DOHH2 (cell line): Measurements from ENCODE around the gene VEGFA.

Experiments used
- H3F3A ChIP-seq: fragments of 200-600 bp; sonication (generic), shearing (Covaris generic); 2 replicates; pipeline ENCODE4 v1.6.0; 2016; ENCODE audit warnings: antibody characterized with exemption, mild to moderate bottlenecking; ENCODE audit not compliant: control insufficient read depth, insufficient read depth
- H3K27ac ChIP-seq: fragments of 200-600 bp; sonication (generic); 2 replicates; pipeline ENCODE4 v1.5.1; 2014; ENCODE audit warnings: low read depth, mild to moderate bottlenecking, low read length, moderate library complexity
- H3K27me3 ChIP-seq: fragments of 200-600 bp; sonication (generic); 2 replicates; pipeline ENCODE4 v1.6.1; 2014; ENCODE audit warnings: mild to moderate bottlenecking, low read length, mixed read lengths; ENCODE audit not compliant: control insufficient read depth
- H3K36me3 ChIP-seq: fragments of 200-600 bp; sonication (generic); 2 replicates; pipeline ENCODE4 v1.6.1; 2014; ENCODE audit warnings: mild to moderate bottlenecking, low read length, moderate library complexity, mixed read lengths; ENCODE audit not compliant: control insufficient read depth
- H3K4me1 ChIP-seq: fragments of 200-600 bp; sonication (generic); 2 replicates; pipeline ENCODE4 v1.6.1; 2014; ENCODE audit warnings: mild to moderate bottlenecking, low read length, mixed read lengths; ENCODE audit not compliant: control insufficient read depth
- H3K4me2 ChIP-seq: fragments of 200-600 bp; sonication (generic); 2 replicates; pipeline ENCODE4 v1.6.0; 2014; ENCODE audit warnings: mild to moderate bottlenecking, low read length, moderate library complexity
- H3K4me3 ChIP-seq: fragments of 200-600 bp; sonication (generic); 2 replicates; pipeline ENCODE4 v1.5.1; 2014; ENCODE audit warnings: mild to moderate bottlenecking, low read length, mixed read lengths
- H3K79me2 ChIP-seq: fragments of 200-600 bp; sonication (generic); 2 replicates; pipeline ENCODE4 v1.6.1; 2014; ENCODE audit warnings: mild to moderate bottlenecking, low read length, mixed read lengths; ENCODE audit not compliant: control insufficient read depth
- H3K9me2 ChIP-seq: fragments of 200-600 bp; sonication (generic); replicated peaks from 2 replicates; pipeline ENCODE4 v1.6.1; 2014; ENCODE audit warnings: mild to moderate bottlenecking, low read length, mixed read lengths; ENCODE audit not compliant: control insufficient read depth
- H3K9me3 ChIP-seq: fragments of 200-600 bp; sonication (generic); 2 replicates; pipeline ENCODE4 v1.6.1; 2014; ENCODE audit warnings: antibody characterized with exemption, low read length, mixed read lengths; ENCODE audit not compliant: control insufficient read depth, insufficient read depth
- H4K20me1 ChIP-seq: fragments of 200-600 bp; sonication (generic); 2 replicates; pipeline ENCODE4 v1.6.0; 2014; ENCODE audit warnings: low read depth, mild to moderate bottlenecking, antibody characterized with exemption, low read length, moderate library complexity; ENCODE audit not compliant: control insufficient read depth, insufficient read depth
- CTCF ChIP-seq: fragments of 200-600 bp; sonication (generic); IDR thresholded peaks from one replicate; pipeline ENCODE4 v1.5.1; 2014; ENCODE audit warnings: antibody characterized with exemption, mild to moderate bottlenecking, low read depth, low read length; ENCODE audit not compliant: poor library complexity, severe bottlenecking
- EZH2phosphoT487 ChIP-seq: fragments of 200-600 bp; sonication (generic); IDR thresholded peaks from 2 replicates; pipeline ENCODE4 v1.6.1; 2017; ENCODE audit warnings: borderline replicate concordance, mild to moderate bottlenecking, antibody characterized with exemption, low read length, moderate library complexity, mixed read lengths

Gene VEGFA

GRCh38 chr6:43760210-43761168 lies 9.5 kb upstream of the VEGFA start:
- H3K9me3 ChIP-seq, result no peaks in the 10 kb centered on the region
- H3K27me3 ChIP-seq, result peaks cover 59% of the 10 kb centered on the region
- no peaks in the 10 kb centered on the region for H3F3A ChIP-seq
- H3K4me2 ChIP-seq, result no peak overlapping the region
- H3K79me2 ChIP-seq, result no peaks in the 10 kb centered on the region
- no peaks in the 10 kb centered on the region for H3K9me2 ChIP-seq
- no peak overlapping the region for H3K27ac ChIP-seq
- H3K4me1 ChIP-seq, result no peaks in the 10 kb centered on the region
- no peaks in the 10 kb centered on the region for H4K20me1 ChIP-seq
- no peak overlapping the region for H3K4me3 ChIP-seq
- H3K36me3 ChIP-seq, result no peaks in the 10 kb centered on the region
- TF ChIP-seq EZH2phosphoT487, result no peak
- TF ChIP-seq CTCF, result no peak

GRCh38 chr6:43761666-43762409 lies 8.2 kb upstream of the VEGFA start:
- H3K4me3 ChIP-seq, result no peak overlapping the region
- no peaks in the 10 kb centered on the region for H3K9me2 ChIP-seq
- H4K20me1 ChIP-seq, result no peaks in the 10 kb centered on the region
- H3K4me1 ChIP-seq, result no peaks in the 10 kb centered on the region
- no peaks in the 10 kb centered on the region for H3K36me3 ChIP-seq
- H3K4me2 ChIP-seq, result no peak overlapping the region
- no peaks in the 10 kb centered on the region for H3K79me2 ChIP-seq
- no peak for TF ChIP-seq EZH2phosphoT487
- TF ChIP-seq CTCF, result no peak
- H3K27ac ChIP-seq, result no peak overlapping the region
- H3K27me3 ChIP-seq, result peaks cover 65% of the 10 kb centered on the region
- H3K9me3 ChIP-seq, result no peaks in the 10 kb centered on the region
- H3F3A ChIP-seq, result no peaks in the 10 kb centered on the region

- H3F3A ChIP-seq, result no peaks in the 10 kb centered on the region
- no peak overlapping the region for H3K4me2 ChIP-seq
- peaks cover 65% of the 10 kb centered on the region for H3K27me3 ChIP-seq
- no peaks in the 10 kb centered on the region for H3K9me2 ChIP-seq
- H4K20me1 ChIP-seq, result no peaks in the 10 kb centered on the region
- H3K9me3 ChIP-seq, result no peaks in the 10 kb centered on the region
- H3K27ac ChIP-seq, result no peak overlapping the region
- H3K79me2 ChIP-seq, result no peaks in the 10 kb centered on the region
- no peaks in the 10 kb centered on the region for H3K4me1 ChIP-seq
- H3K4me3 ChIP-seq, result no peak overlapping the region
- TF ChIP-seq CTCF (no peak), EZH2phosphoT487 (no peak)
- H3K36me3 ChIP-seq, result no peaks in the 10 kb centered on the region
These were observed 7.6 kb upstream of the VEGFA start for GRCh38 chr6:43762410-43762768.
